ENCODE results near the gene FBN2.

DNA sequence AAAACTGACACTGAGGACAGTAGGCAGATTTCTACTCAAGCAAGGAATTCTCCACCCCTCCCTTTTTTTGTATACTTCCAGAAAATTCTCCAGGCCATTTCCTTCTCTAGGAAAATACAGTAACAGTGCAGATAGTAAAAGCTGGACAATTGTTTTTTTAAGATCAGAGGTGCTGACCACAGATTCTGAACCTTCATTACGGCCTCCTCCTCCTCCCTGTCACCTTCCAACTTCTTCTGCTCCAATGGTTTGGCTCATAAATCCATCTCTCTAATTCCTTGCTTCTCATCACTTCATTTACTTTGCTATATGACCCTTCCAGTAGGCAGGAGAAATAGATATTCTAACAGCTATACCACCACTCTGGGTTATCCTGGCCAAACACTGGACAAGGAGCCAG lies 220.6 kb downstream of the FBN2 start:
- TF ChIP-seq, protein P1, sequence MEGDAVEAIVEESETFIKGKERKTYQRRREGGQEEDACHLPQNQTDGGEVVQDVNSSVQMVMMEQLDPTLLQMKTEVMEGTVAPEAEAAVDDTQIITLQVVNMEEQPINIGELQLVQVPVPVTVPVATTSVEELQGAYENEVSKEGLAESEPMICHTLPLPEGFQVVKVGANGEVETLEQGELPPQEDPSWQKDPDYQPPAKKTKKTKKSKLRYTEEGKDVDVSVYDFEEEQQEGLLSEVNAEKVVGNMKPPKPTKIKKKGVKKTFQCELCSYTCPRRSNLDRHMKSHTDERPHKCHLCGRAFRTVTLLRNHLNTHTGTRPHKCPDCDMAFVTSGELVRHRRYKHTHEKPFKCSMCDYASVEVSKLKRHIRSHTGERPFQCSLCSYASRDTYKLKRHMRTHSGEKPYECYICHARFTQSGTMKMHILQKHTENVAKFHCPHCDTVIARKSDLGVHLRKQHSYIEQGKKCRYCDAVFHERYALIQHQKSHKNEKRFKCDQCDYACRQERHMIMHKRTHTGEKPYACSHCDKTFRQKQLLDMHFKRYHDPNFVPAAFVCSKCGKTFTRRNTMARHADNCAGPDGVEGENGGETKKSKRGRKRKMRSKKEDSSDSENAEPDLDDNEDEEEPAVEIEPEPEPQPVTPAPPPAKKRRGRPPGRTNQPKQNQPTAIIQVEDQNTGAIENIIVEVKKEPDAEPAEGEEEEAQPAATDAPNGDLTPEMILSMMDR (IDR thresholded peaks at IDR 0.05 in 2 of 3, conservative IDR thresholded peaks at IDR 0.05 in 1 of 3; ENCODE audit: borderline replicate concordance in 1 of 3, insufficient read depth in 1 of 3, low read depth in 2 of 3, low read length in 2 of 3) = no peak
- TF ChIP-seq, protein P2, sequence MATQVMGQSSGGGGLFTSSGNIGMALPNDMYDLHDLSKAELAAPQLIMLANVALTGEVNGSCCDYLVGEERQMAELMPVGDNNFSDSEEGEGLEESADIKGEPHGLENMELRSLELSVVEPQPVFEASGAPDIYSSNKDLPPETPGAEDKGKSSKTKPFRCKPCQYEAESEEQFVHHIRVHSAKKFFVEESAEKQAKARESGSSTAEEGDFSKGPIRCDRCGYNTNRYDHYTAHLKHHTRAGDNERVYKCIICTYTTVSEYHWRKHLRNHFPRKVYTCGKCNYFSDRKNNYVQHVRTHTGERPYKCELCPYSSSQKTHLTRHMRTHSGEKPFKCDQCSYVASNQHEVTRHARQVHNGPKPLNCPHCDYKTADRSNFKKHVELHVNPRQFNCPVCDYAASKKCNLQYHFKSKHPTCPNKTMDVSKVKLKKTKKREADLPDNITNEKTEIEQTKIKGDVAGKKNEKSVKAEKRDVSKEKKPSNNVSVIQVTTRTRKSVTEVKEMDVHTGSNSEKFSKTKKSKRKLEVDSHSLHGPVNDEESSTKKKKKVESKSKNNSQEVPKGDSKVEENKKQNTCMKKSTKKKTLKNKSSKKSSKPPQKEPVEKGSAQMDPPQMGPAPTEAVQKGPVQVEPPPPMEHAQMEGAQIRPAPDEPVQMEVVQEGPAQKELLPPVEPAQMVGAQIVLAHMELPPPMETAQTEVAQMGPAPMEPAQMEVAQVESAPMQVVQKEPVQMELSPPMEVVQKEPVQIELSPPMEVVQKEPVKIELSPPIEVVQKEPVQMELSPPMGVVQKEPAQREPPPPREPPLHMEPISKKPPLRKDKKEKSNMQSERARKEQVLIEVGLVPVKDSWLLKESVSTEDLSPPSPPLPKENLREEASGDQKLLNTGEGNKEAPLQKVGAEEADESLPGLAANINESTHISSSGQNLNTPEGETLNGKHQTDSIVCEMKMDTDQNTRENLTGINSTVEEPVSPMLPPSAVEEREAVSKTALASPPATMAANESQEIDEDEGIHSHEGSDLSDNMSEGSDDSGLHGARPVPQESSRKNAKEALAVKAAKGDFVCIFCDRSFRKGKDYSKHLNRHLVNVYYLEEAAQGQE (IDR thresholded peaks at IDR 0.05; ENCODE audit: low read depth) = no peak
- TF ChIP-seq POLR2A (IDR thresholded peaks at IDR 0.05; ENCODE audit: borderline replicate concordance, extremely low read depth, insufficient read depth, insufficient read length) (no peak), EZH2 (IDR thresholded peaks at IDR 0.05) (no peak), SP1 (IDR thresholded peaks at IDR 0.05; ENCODE audit: low read depth) (no peak), YY1 (IDR thresholded peaks at IDR 0.05; ENCODE audit: extremely low read depth, insufficient replicate concordance, low read depth, low read length) (no peak), ZFX (IDR thresholded peaks at IDR 0.05) (no peak), RAD21 (IDR thresholded peaks at IDR 0.05; ENCODE audit: low read depth) (no peak)
- TF ChIP-seq, protein P3, sequence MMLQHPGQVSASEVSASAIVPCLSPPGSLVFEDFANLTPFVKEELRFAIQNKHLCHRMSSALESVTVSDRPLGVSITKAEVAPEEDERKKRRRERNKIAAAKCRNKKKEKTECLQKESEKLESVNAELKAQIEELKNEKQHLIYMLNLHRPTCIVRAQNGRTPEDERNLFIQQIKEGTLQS (IDR thresholded peaks at IDR 0.05) = no peak
